Measurements from ENCODE around the gene HNRNPA3. TPM values are rescaled to one million over a fixed set of nuclear protein-coding genes. Genes with fewer than 3 reads are reported as not detected.

Gene HNRNPA3
- polyA plus RNA-seq, 3 donors = 26.5 to 71.7 (median 43.0) TPM

DNA sequence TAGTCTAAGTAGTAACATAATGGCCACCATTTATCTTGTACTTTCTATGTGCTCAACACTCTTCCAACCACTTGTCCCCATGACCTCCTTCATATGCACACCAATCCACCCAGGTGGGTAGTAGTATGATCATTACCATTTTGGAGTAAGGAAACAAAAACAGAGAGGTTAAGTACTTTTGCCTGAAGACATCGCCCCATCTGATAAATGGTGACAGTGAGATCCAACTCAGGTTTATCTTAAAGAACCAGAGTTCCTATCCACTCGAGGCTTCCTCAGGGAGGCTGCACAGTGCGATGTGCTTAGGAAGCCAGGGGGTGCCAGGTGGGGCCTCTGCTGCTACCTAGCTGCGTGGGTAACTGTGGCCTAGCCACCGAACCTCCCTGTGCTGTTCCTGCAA, 37.9 kb downstream of the HNRNPA3 start:
- H4K20me1 ChIP-seq (ENCODE audit: insufficient read depth, low read length) = peaks cover 88% of the 10 kb centered on the region
- H3K4me1 Mint-ChIP-seq = peaks cover 66% of the 10 kb centered on the region
- no peak overlapping the region for H3K4me2 ChIP-seq (replicated peaks; ENCODE audit: extremely low read depth, low read length, poor library complexity, severe bottlenecking)

GRCh38 chr2:177251165-177251542, 38.6 kb downstream of the HNRNPA3 start:
- peaks cover 63% of the 10 kb centered on the region for H3K4me1 Mint-ChIP-seq
- no CpG with 5 or more reads among the region's 3 CpGs for WGBS (ENCODE audit: insufficient coverage)
- H3K4me1 ChIP-seq (ENCODE audit: control insufficient read depth in 1 of 2, insufficient read depth in 2 of 2, low read length in 2 of 2) = peaks cover 32 to 77% of the 10 kb centered on the region in 2 donors
- peaks cover 100% of the 10 kb centered on the region for H3K79me2 ChIP-seq (ENCODE audit: insufficient read depth, low read length)
- no peak overlapping the region for H3K9ac ChIP-seq (ENCODE audit: insufficient read depth, low read length, poor library complexity, severe bottlenecking)
- H3K27me3 ChIP-seq (ENCODE audit: control insufficient read depth in 2 of 2, insufficient read depth in 2 of 2, low read length in 2 of 2) = no peaks in the 10 kb centered on the region
- DNase-seq = no peak
- no peaks in the 10 kb centered on the region for H3K27me3 Mint-ChIP-seq (ENCODE audit: low read depth in 3 of 3)
- H3K36me3 Mint-ChIP-seq = peaks cover 26 to 33% of the 10 kb centered on the region in 2 donors
- no peak overlapping the region for H3K4me3 Mint-ChIP-seq
- no peaks in the 10 kb centered on the region for H3K9me3 ChIP-seq (replicated peaks in 1 of 2; ENCODE audit: control insufficient read depth in 1 of 2, insufficient read depth in 1 of 2, low read length in 2 of 2)
- H2AFZ ChIP-seq (ENCODE audit: insufficient read depth, low read depth, low read length, poor library complexity, severe bottlenecking) = no peak overlapping the region
- intact Hi-C loops (cut with micrococcal nuclease) = no loop called here
- peaks cover 89% of the 10 kb centered on the region for H4K20me1 ChIP-seq (ENCODE audit: insufficient read depth, low read length)
- H3K27ac ChIP-seq (ENCODE audit: low read depth in 1 of 2, low read length in 2 of 2) = peak overlapping the region; percentile 70 to 79
- H3K4me3 ChIP-seq (replicated peaks in 1 of 3; ENCODE audit: low read depth in 2 of 3, low read length in 3 of 3) = peak overlapping the region in 1 of 3 experiments; percentile 7
- H3K4me2 ChIP-seq (replicated peaks; ENCODE audit: extremely low read depth, low read length, poor library complexity, severe bottlenecking) = no peak overlapping the region
- peaks cover 0 to 3% (median 0%) of the 10 kb centered on the region in 7 donors for H3K9me3 Mint-ChIP-seq
- no peak for TF ChIP-seq CTCF (IDR thresholded peaks at IDR 0.05)
- peak overlapping the region; percentile 86 to 98 (median 97) for H3K27ac Mint-ChIP-seq
- peaks cover 0 to 30% of the 10 kb centered on the region in 2 donors for H3K36me3 ChIP-seq (replicated peaks in 1 of 2; ENCODE audit: control insufficient read depth in 1 of 2, insufficient read depth in 2 of 2, low read length in 2 of 2)

More for the DNA sequence above, 37.9 kb downstream of the HNRNPA3 start:
- Mint-ChIP-seq H3K36me3 (peaks cover 26 to 33% of the 10 kb centered on the region in 2 donors), H3K27me3 (ENCODE audit: low read depth in 3 of 3) (no peaks in the 10 kb centered on the region), H3K4me3 (no peak overlapping the region), H3K9me3 (peaks cover 0 to 3% (median 0%) of the 10 kb centered on the region in 7 donors), H3K27ac (peak overlapping the region; percentile 4 to 97 (median 42))
- DNase-seq = no peak
- H3K9ac ChIP-seq (ENCODE audit: insufficient read depth, low read length, poor library complexity, severe bottlenecking) = no peak overlapping the region
- H3K36me3 ChIP-seq (replicated peaks in 1 of 2; ENCODE audit: control insufficient read depth in 1 of 2, insufficient read depth in 2 of 2, low read length in 2 of 2) = peaks cover 0 to 29% of the 10 kb centered on the region in 2 donors
- TF ChIP-seq CTCF (IDR thresholded peaks at IDR 0.05) = no peak
- intact Hi-C loops (cut with micrococcal nuclease) = no loop called here
- no peak overlapping the region for H2AFZ ChIP-seq (ENCODE audit: insufficient read depth, low read depth, low read length, poor library complexity, severe bottlenecking)
- H3K9me3 ChIP-seq (replicated peaks in 1 of 2; ENCODE audit: control insufficient read depth in 1 of 2, insufficient read depth in 1 of 2, low read length in 2 of 2) = no peaks in the 10 kb centered on the region
- H3K4me3 ChIP-seq (replicated peaks in 1 of 3; ENCODE audit: low read depth in 2 of 3, low read length in 3 of 3) = no peak overlapping the region
- H3K79me2 ChIP-seq (ENCODE audit: insufficient read depth, low read length) = peaks cover 100% of the 10 kb centered on the region
- no peaks in the 10 kb centered on the region for H3K27me3 ChIP-seq (ENCODE audit: control insufficient read depth in 2 of 2, insufficient read depth in 2 of 2, low read length in 2 of 2)
- WGBS (ENCODE audit: insufficient coverage) = 96% methylated on average over 4 of the region's 5 CpGs
- peaks cover 35 to 77% of the 10 kb centered on the region in 2 donors for H3K4me1 ChIP-seq (ENCODE audit: control insufficient read depth in 1 of 2, insufficient read depth in 2 of 2, low read length in 2 of 2)
- H3K27ac ChIP-seq (ENCODE audit: low read depth in 1 of 2, low read length in 2 of 2) = peak overlapping the region in 1 of 2 donors; percentile 79
